H9 (cell line): Measurements from ENCODE around the gene RUSF1. TPM values are rescaled to one million over a fixed set of nuclear protein-coding genes. Genes with fewer than 3 reads are reported as not detected.

Experiments used
- DNase-seq: peaks from one replicate; pipeline ENCODE4 v3.0.0-alpha.2; 2017
- H2AFZ ChIP-seq: one replicate; pipeline ENCODE4 v1.6.1; 2013; ENCODE audit warnings: mild to moderate bottlenecking, low read length, control low read depth, moderate library complexity
- H2AK5ac ChIP-seq: 2 replicates; pipeline ENCODE4 v1.6.1; 2013; ENCODE audit warnings: low read length, control low read depth, mixed read lengths; ENCODE audit not compliant: insufficient read length
- H2BK120ac ChIP-seq: one replicate; pipeline ENCODE4 v1.6.1; 2013; ENCODE audit warnings: low read depth, mild to moderate bottlenecking, low read length, control low read depth, inconsistent platforms; ENCODE audit not compliant: poor library complexity, severe bottlenecking
- H2BK12ac ChIP-seq: 2 replicates; pipeline ENCODE4 v1.6.1; 2013; ENCODE audit warnings: low read length, control low read depth, mixed read lengths, low read depth; ENCODE audit not compliant: insufficient read length
- H2BK15ac ChIP-seq: 2 replicates; pipeline ENCODE4 v1.6.1; 2013; ENCODE audit warnings: low read depth, low read length, control low read depth
- H2BK20ac ChIP-seq: one replicate; pipeline ENCODE4 v1.6.1; 2013; ENCODE audit warnings: low read depth, mild to moderate bottlenecking, low read length, control low read depth, inconsistent platforms; ENCODE audit not compliant: poor library complexity, severe bottlenecking
- H2BK5ac ChIP-seq: 2 replicates; pipeline ENCODE4 v1.6.1; 2013; ENCODE audit warnings: low read length, control low read depth, mixed read lengths; ENCODE audit not compliant: insufficient read length
- H3K14ac ChIP-seq: 2 replicates; pipeline ENCODE4 v1.6.1; 2013; ENCODE audit warnings: low read length, control low read depth; ENCODE audit not compliant: insufficient read depth
- H3K18ac ChIP-seq: 2 replicates; pipeline ENCODE4 v1.6.1; 2013; ENCODE audit warnings: low read depth, mild to moderate bottlenecking, mixed read lengths, low read length, control low read depth; ENCODE audit not compliant: insufficient read length
- H3K23ac ChIP-seq: 2 replicates; pipeline ENCODE4 v1.6.1; 2013; ENCODE audit warnings: low read length, control low read depth, mixed read lengths, low read depth; ENCODE audit not compliant: insufficient read length
- H3K23me2 ChIP-seq: 2 replicates; pipeline ENCODE4 v1.6.1; 2013; ENCODE audit warnings: low read depth, mild to moderate bottlenecking, mixed read lengths, low read length, control low read depth; ENCODE audit not compliant: insufficient read length, poor library complexity, severe bottlenecking
- H3K27ac ChIP-seq: 2 replicates; pipeline ENCODE4 v1.5.1; 2013; ENCODE audit warnings: low read length, control low read depth, mixed read lengths, low read depth; ENCODE audit not compliant: insufficient read length
- H3K27me3 ChIP-seq: 2 replicates; pipeline ENCODE4 v1.6.1; 2013; ENCODE audit warnings: low read length, control low read depth, inconsistent platforms; ENCODE audit not compliant: insufficient read depth
- H3K4ac ChIP-seq: 2 replicates; pipeline ENCODE4 v1.6.1; 2013; ENCODE audit warnings: low read depth, mild to moderate bottlenecking, control low read depth, inconsistent platforms, low read length, moderate library complexity
- H3K4me1 ChIP-seq: 2 replicates; pipeline ENCODE4 v1.6.1; 2013; ENCODE audit warnings: low read length, control low read depth, inconsistent platforms; ENCODE audit not compliant: insufficient read depth
- H3K4me2 ChIP-seq: 2 replicates; pipeline ENCODE4 v1.6.1; 2013; ENCODE audit warnings: low read length, control low read depth, mixed read lengths; ENCODE audit not compliant: insufficient read length, insufficient read depth
- H3K56ac ChIP-seq: 2 replicates; pipeline ENCODE4 v1.6.1; 2013; ENCODE audit warnings: low read depth, mild to moderate bottlenecking, mixed read lengths, low read length, control low read depth; ENCODE audit not compliant: insufficient read length
- H3K79me1 ChIP-seq: 2 replicates; pipeline ENCODE4 v1.6.1; 2013; ENCODE audit warnings: low read depth, mild to moderate bottlenecking, moderate library complexity, low read length, control low read depth, inconsistent platforms; ENCODE audit not compliant: insufficient read depth, poor library complexity, severe bottlenecking
- H3K79me2 ChIP-seq: 2 replicates; pipeline ENCODE4 v1.6.1; 2013; ENCODE audit warnings: low read length, control low read depth, inconsistent platforms; ENCODE audit not compliant: insufficient read depth
- H3K9ac ChIP-seq: 2 replicates; pipeline ENCODE4 v1.6.1; 2013; ENCODE audit warnings: low read length, control low read depth, mixed read lengths; ENCODE audit not compliant: insufficient read length; ENCODE audit errors: extremely low read depth
- H3K9me3 ChIP-seq: one replicate; pipeline ENCODE4 v1.6.1; 2013; ENCODE audit warnings: low read depth, low read length, inconsistent platforms; ENCODE audit not compliant: control insufficient read depth
- H3T11ph ChIP-seq: one replicate; pipeline ENCODE4 v1.6.1; 2013; ENCODE audit warnings: mild to moderate bottlenecking, low read length, control low read depth, inconsistent platforms
- H4K20me1 ChIP-seq: one replicate; pipeline ENCODE4 v1.6.1; 2013; ENCODE audit not compliant: control insufficient read depth, insufficient read length, insufficient read depth
- H4K5ac ChIP-seq: 2 replicates; pipeline ENCODE4 v1.6.1; 2013; ENCODE audit warnings: low read depth, mild to moderate bottlenecking, mixed read lengths, low read length, control low read depth; ENCODE audit not compliant: insufficient read length
- H4K8ac ChIP-seq: replicated peaks from 2 replicates; pipeline ENCODE4 v1.6.1; 2013; ENCODE audit warnings: low read length, control low read depth, mixed read lengths, low read depth; ENCODE audit not compliant: insufficient read length
- H4K91ac ChIP-seq: 2 replicates; pipeline ENCODE4 v1.6.1; 2013; ENCODE audit warnings: low read depth, mild to moderate bottlenecking, moderate library complexity, mixed read lengths, low read length, control low read depth; ENCODE audit not compliant: insufficient read length
- H3K27ac Mint-ChIP-seq, 3 experiments: 2 replicates in 2 of 3; 3 replicates in 1 of 3; pipeline ENCODE4 v1.8.0; 2020 to 2021; ENCODE audit warnings: mixed read lengths in 3 of 3, mild to moderate bottlenecking in 1 of 3, moderate library complexity in 1 of 3
- H3K27me3 Mint-ChIP-seq: 2 replicates; pipeline ENCODE4 v1.8.0; 2021; ENCODE audit warnings: low read depth, mild to moderate bottlenecking, moderate library complexity, mixed read lengths
- H3K36me3 Mint-ChIP-seq, 3 experiments: 2 replicates in 2 of 3; 3 replicates in 1 of 3; pipeline ENCODE4 v1.8.0; 2020 to 2021; ENCODE audit warnings: low read depth in 3 of 3, mixed read lengths in 3 of 3; ENCODE audit not compliant: insufficient read depth in 1 of 3
- H3K4me1 Mint-ChIP-seq, 2 experiments: 2 replicates each; pipeline ENCODE4 v1.8.0; 2020; ENCODE audit warnings: mixed read lengths in 2 of 2
- H3K4me3 Mint-ChIP-seq, 2 experiments: 2 replicates in 1 of 2; 3 replicates in 1 of 2; pipeline ENCODE4 v1.8.0; 2020 to 2021; ENCODE audit warnings: mild to moderate bottlenecking in 2 of 2, mixed read lengths in 2 of 2, moderate library complexity in 1 of 2
- H3K9me3 Mint-ChIP-seq, 2 experiments: 2 replicates in 1 of 2; 3 replicates in 1 of 2; pipeline ENCODE4 v1.8.0; 2020; ENCODE audit warnings: mild to moderate bottlenecking in 2 of 2, mixed read lengths in 2 of 2, moderate library complexity in 1 of 2
- WGBS: extraction: QIAGEN DNeasy Blood & Tissue Kit; methylation state at CpG from one replicate; pipeline ENCODE4 v1.1.7; 2013; ENCODE audit warnings: missing lambda C conversion rate, low lambda C conversion rate, mixed read lengths; ENCODE audit not compliant: insufficient read length; ENCODE audit errors: extremely low coverage; 5-methylcytosine and 5-hydroxymethylcytosine counted together
- total RNA-seq: library from RNA; stranded (reverse); gene quantifications from 2 replicates; pipeline ENCODE4 v1.2.1, GENCODE V29; 2021
- TF ChIP-seq, protein P1 (sequence below): fragments of 200-600 bp; sonication (generic); conservative IDR thresholded peaks from 3 replicates; pipeline ENCODE4 v1.8.0; 2021; ENCODE audit warnings: antibody characterized with exemption, mild to moderate bottlenecking

Gene RUSF1
- total RNA-seq, 1 experiment from 2014 or later, result 33.4 TPM

DNA sequence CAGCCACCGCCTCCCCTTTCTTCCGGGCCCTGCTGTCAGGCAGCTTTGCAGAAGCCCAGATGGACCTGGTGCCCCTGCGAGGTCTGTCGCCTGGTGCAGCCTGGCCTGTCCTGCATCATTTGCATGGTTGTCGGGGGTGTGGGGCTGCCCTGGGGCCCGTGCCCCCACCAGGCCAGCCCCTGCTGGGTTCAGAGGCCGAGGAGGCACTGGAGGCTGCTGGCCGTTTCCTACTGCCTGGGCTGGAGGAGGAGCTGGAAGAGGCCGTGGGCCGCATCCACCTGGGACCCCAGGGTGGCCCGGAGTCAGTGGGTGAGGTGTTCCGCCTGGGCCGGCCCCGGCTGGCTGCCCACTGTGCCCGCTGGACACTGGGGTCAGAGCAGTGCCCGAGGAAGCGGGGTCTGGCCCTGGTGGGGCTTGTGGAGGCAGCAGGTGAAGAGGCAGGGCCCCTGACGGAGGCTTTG is 41.8 kb downstream of the RUSF1 start:
- Histone ChIP-seq H3K18ac (no peak overlapping the region), H3K79me1 (no peaks in the 10 kb centered on the region), H3K4ac (no peak overlapping the region), H3K4me1 (peaks cover 3% of the 10 kb centered on the region; the same call in 1 of the 2 replicates), H3K9me3 (no peaks in the 10 kb centered on the region), H4K8ac (no peak overlapping the region), H2BK20ac (no peak overlapping the region), H3K27ac (no peak overlapping the region), H4K20me1 (no peaks in the 10 kb centered on the region), H3K56ac (no peak overlapping the region), H3K14ac (no peak overlapping the region), H2BK120ac (no peak overlapping the region), H3K27me3 (no peaks in the 10 kb centered on the region), H3K23me2 (no peaks in the 10 kb centered on the region), H4K5ac (no peak overlapping the region), H3T11ph (no peak overlapping the region), H3K79me2 (no peaks in the 10 kb centered on the region), H2BK15ac (no peak overlapping the region), H4K91ac (no peak overlapping the region), H3K23ac (no peak overlapping the region), H3K9ac (no peak overlapping the region), H2AFZ (no peak overlapping the region), H2BK12ac (no peak overlapping the region), H2AK5ac (no peak overlapping the region), H2BK5ac (no peak overlapping the region), H3K4me2 (no peak overlapping the region)
- peaks cover 5% of the 10 kb centered on the region in 2 experiments for H3K4me1 Mint-ChIP-seq
- H3K9me3 Mint-ChIP-seq, result peaks cover 0 to 2% of the 10 kb centered on the region in 2 experiments; a peak in 1 of 5 replicates
- no CpG with 5 or more reads among the region's 18 CpGs for WGBS
- H3K27ac Mint-ChIP-seq, result no peak overlapping the region; a peak in 1 of 7 replicates
- peaks cover 7% of the 10 kb centered on the region for H3K27me3 Mint-ChIP-seq
- TF ChIP-seq, protein P1, sequence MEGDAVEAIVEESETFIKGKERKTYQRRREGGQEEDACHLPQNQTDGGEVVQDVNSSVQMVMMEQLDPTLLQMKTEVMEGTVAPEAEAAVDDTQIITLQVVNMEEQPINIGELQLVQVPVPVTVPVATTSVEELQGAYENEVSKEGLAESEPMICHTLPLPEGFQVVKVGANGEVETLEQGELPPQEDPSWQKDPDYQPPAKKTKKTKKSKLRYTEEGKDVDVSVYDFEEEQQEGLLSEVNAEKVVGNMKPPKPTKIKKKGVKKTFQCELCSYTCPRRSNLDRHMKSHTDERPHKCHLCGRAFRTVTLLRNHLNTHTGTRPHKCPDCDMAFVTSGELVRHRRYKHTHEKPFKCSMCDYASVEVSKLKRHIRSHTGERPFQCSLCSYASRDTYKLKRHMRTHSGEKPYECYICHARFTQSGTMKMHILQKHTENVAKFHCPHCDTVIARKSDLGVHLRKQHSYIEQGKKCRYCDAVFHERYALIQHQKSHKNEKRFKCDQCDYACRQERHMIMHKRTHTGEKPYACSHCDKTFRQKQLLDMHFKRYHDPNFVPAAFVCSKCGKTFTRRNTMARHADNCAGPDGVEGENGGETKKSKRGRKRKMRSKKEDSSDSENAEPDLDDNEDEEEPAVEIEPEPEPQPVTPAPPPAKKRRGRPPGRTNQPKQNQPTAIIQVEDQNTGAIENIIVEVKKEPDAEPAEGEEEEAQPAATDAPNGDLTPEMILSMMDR, result no peak
- peaks cover 3 to 34% (median 29%) of the 10 kb centered on the region in 3 experiments for H3K36me3 Mint-ChIP-seq
- H3K4me3 Mint-ChIP-seq, result no peak overlapping the region
- no peak for DNase-seq
